ENCODE data around the gene ANKFN1.

ANKFN1 gene

GRCh38 chr17:56505154-56505756 lies 352.0 kb downstream of the ANKFN1 start:
- DNase-seq (ENCODE audit: low read depth in 2 of 2), result no peak

- DNase-seq (ENCODE audit: low read depth in 2 of 2), result no peak
Observed at GRCh38 chr17:56506349-56506748, 353.1 kb downstream of the ANKFN1 start.

- DNase-seq (ENCODE audit: low read depth in 2 of 2), result no peak
Observed at GRCh38 chr17:56510554-56511342, 357.5 kb downstream of the ANKFN1 start.

- DNase-seq (ENCODE audit: low read depth in 2 of 2), result no peak
Observed at GRCh38 chr17:56514264-56514663, 361.0 kb downstream of the ANKFN1 start.

- DNase-seq (ENCODE audit: low read depth in 2 of 2), result no peak
Observed at GRCh38 chr17:56514899-56515298, 361.6 kb downstream of the ANKFN1 start.

GRCh38 chr17:56521414-56522141 lies 368.3 kb downstream of the ANKFN1 start:
- no peak for DNase-seq (ENCODE audit: low read depth in 2 of 2)

GRCh38 chr17:56523042-56523441 lies 369.8 kb downstream of the ANKFN1 start:
- DNase-seq (ENCODE audit: low read depth in 2 of 2), result no peak

- no peak for DNase-seq (ENCODE audit: low read depth in 2 of 2)
Observed at GRCh38 chr17:56528696-56529095, 375.4 kb downstream of the ANKFN1 start.

GRCh38 chr17:56532926-56533325 lies 379.7 kb downstream of the ANKFN1 start:
- no peak for DNase-seq (ENCODE audit: low read depth in 2 of 2)

- DNase-seq (ENCODE audit: low read depth in 2 of 2), result no peak
Observed at GRCh38 chr17:56536766-56537165, 383.5 kb downstream of the ANKFN1 start.

- DNase-seq (ENCODE audit: low read depth in 2 of 2), result no peak
Observed at GRCh38 chr17:56540836-56541235, 387.6 kb downstream of the ANKFN1 start.

GRCh38 chr17:56543280-56543679 lies 390.0 kb downstream of the ANKFN1 start:
- no peak for DNase-seq (ENCODE audit: low read depth in 2 of 2)

GRCh38 chr17:56545106-56545505 lies 391.8 kb downstream of the ANKFN1 start:
- no peak for DNase-seq (ENCODE audit: low read depth in 2 of 2)

- no peak for DNase-seq (ENCODE audit: low read depth in 2 of 2)
Observed at GRCh38 chr17:56545930-56546329, 392.7 kb downstream of the ANKFN1 start.

- DNase-seq (ENCODE audit: low read depth in 2 of 2), result no peak
Observed at GRCh38 chr17:56548661-56549060, 395.4 kb downstream of the ANKFN1 start.

GRCh38 chr17:56549501-56549900 lies 396.2 kb downstream of the ANKFN1 start:
- no peak for DNase-seq (ENCODE audit: low read depth in 2 of 2)

- DNase-seq (ENCODE audit: low read depth in 2 of 2), result no peak
Observed at GRCh38 chr17:56557682-56558081, 404.4 kb downstream of the ANKFN1 start.

- DNase-seq (ENCODE audit: low read depth in 2 of 2), result no peak
Observed at GRCh38 chr17:56558088-56558487, 404.8 kb downstream of the ANKFN1 start.

Data from stimulated activated CD8-positive, alpha-beta memory T cell treated with anti-CD3 and anti-CD28 coated beads, Interleukin-7, amount 100 ng/mL, for 4 hours (primary cell).